ENCODE results near the gene SNX21.
"Not testable (repeated sequence)": the region's sequence is repeated elsewhere in the genome, so short reads cannot be mapped to it uniquely, and the experiment has no call there.

SNX21 gene

DNA sequence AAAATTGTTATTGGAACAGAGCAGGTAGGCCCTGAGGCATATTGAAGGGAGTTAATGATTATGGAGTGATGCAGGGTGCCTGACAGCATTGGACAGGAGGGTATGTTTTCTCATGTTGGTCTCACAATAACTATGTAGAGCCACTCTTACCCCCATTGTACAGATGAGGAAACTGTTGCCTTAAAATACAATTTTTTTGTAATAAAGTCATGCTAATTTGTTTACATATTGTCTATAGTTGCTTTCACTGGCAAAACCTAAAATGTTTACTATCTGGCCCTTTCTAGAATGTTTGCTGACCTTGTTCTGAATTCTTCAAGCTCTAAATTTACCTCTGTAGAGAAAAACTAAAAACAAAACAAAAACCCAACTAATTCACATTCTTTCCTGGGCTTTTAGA lies 17.9 kb downstream of the SNX21 start:
- DNase-seq, result no peak

DNA sequence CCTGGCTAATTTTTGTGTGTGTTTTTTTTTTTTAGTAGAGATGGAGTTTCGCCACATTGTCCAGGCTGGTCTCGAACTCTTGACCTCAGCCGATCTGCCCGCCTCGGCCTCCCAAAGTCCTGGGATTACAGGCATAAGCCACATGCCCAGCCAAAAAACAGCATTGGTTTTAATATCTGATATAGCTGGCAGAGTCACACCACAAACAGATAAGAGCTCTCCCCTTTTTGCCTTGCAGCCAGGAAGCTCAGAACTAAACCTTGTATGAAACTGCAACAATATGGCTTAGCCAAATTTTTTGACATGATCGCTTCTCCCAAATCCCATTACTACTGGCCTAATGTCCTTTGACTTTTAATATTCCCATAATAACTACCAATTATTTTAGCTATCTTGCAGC lies 18.7 kb downstream of the SNX21 start:
- DNase-seq, result no peak

GRCh38 chr20:45853484-45853883 lies 19.9 kb downstream of the SNX21 start:
- no peak for DNase-seq

DNA sequence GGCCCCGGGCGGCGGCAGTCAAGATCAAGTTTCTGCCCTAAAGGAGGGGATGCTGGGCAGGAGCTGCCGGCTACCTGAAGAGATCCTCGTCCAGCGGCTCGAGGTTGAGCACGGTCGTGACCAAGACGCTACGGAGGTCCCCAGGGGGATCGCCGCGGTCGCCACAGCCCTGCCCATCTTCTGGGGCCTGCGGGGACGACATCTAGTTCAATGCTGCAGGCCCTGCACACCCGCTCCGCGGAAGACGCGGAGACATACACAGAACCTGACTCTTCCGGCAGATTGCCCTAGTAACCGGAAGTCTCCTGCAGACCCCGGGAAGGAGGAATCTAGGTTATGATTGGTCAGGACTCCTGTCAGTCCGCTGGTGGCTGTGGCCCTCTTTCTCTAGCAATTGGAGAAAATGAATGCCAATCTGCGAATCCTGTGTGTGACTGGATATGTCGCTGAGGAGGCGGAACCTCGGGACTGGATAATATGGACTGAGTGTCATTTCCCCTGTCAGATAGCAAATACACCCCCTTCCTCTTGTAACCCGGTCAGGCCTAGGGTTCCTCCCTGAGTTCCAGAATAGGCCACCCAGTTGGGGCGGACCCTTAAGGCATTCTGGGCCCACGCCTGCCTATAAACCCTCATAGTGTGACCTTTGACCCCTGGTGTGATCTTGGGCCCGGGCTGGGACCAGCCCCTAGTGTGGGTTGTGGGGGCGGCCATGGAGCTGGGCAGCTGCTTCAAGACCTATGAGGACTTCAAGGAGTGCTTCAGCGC lies 23.7 kb downstream of the SNX21 start, which contains the start of the genes ACOT8 and ZSWIM3:
ACOT8 (minus strand) TSS at position 279 of the 768 bp plus-strand sequence; CDS start at position 202, 77 bp downstream.
ZSWIM3 (plus strand) TSS at position 501 of the 768 bp plus-strand sequence; CDS start at position 713, 212 bp downstream.
- peak; percentile 94 for DNase-seq

DNA sequence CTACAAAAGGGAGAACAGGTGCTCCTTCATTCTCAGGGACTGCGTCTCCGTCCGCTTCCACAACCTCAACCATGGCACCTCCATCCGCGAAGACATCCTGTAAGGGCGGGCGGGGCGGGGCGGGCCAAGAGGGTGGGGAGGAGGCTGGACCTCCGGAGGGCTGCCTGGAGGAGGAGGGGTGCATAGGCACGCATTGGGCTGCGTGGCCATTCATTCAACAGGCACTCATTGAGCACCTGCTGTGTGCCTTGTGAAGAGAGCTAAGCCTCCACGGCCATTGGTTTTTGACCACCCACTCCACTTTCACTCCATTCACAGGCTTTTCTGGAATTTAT lies 24.2 kb downstream of the SNX21 start:
- DNase-seq, result no peak

DNA sequence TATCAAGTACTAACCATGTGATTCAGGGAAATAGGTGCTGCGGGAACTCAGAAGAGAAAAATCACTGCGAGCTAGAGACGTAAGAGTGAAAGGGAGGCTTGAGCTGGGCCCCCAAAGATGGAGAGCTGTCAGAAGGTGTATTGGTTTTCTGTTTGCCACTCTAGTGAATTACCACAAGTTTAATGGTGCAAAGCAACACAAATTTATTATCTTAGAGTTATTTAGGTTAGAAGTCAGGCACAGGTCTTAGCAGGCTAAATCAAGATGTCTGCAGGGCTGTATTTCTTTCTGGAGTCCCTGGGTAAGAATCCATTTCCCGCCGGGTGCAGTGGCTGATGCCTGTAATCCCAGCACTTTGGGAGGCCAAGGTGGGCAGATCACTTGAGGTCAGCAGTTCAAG lies 26.3 kb downstream of the SNX21 start:
- DNase-seq, result no peak

GRCh38 chr20:45860560-45861220 lies 27.1 kb downstream of the SNX21 start:
- DNase-seq, result no peak

- no peak for DNase-seq
Observed at GRCh38 chr20:45861221-45862075, 27.8 kb downstream of the SNX21 start.

DNA sequence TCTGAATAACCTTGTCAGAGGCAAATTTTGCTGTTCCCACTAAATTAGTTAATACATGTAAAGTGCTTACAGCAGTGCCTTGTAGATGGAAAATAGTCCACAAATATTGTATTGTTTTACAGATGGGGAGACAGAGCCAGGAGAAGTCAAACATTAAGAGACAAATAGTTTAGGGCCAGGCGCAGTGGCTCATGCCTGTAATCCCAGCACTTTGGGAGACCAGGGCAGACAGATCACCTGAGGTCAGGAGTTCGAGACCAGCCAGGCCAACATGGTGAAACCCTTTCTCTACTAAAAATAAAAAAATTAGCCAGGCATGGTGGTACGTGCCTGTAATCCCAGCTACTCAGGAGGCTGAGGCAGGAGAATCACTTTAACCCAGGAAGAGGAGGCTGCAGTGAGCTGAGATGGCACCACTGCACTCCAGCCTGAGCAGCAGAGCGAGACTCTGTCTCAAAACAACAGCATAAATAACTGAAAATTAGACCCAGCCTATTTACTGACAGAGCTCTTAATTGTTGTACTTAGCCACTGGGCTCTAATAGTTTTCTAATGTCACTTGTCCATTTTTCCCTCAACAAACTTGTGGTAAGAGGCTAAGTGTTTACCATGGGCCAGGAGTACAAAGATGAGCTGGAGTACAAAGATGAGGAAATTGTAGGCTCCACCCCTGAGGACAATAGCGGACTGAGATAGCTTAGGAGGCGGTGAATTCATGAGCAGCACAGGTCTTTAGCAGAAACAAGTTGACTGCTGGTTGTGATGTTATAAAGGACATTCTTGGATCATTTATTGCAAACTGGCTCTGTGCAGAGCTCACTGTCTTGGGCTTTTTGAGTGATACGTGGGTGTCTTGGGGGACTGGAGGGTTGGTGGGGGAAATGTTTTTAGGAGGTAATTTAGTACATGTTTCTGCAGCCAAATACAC lies 30.2 kb downstream of the SNX21 start:
- DNase-seq, result no peak

DNA sequence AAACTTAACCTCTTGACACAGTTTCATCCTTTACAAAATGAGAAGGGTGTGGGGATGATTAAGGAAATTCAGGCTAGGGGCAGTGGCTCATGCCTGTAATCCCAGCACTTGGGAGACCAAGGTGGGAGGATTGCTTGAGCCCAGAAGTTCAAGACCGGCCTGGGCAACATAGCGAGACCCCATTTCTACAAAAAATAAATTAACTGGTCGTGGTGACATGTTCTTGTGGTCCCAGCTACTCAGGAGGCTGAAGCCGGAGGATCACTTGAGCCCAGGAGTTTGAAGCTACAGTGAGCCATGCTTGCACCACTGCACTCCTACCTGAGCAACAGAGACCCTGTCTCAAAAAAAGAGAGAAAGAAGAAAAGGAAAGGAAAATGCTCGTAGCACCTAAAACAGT lies 32.9 kb downstream of the SNX21 start:
- no peak for DNase-seq

GRCh38 chr20:45867136-45867818 lies 33.7 kb downstream of the SNX21 start:
- no peak for DNase-seq

- no peak for DNase-seq
Observed at GRCh38 chr20:45867819-45868176, 34.2 kb downstream of the SNX21 start.

DNA sequence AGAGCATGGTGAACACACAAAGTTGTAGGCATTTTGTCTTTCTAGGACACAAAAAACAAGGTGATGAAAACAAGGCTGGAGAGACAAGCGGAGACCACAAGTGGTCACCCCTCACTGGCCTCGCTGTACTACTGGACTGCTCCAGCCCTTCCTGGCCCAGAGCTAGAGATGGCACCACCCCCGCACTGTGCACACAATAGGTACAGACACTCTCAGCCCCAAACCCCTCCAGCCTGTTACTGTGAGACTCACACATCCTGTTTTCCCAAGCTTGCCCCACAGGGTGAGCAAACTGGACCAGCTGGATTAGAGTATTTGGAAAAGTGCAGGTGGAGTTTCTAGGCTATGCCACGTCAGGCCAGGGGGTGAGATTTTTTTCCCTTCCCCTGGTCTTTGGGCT lies 39.0 kb downstream of the SNX21 start:
- DNase-seq, result no peak

GRCh38 chr20:45873409-45874103 lies 40.0 kb downstream of the SNX21 start:
- no peak for DNase-seq

GRCh38 chr20:45874104-45874481 lies 40.5 kb downstream of the SNX21 start:
- not testable (repeated sequence) for DNase-seq

DNA sequence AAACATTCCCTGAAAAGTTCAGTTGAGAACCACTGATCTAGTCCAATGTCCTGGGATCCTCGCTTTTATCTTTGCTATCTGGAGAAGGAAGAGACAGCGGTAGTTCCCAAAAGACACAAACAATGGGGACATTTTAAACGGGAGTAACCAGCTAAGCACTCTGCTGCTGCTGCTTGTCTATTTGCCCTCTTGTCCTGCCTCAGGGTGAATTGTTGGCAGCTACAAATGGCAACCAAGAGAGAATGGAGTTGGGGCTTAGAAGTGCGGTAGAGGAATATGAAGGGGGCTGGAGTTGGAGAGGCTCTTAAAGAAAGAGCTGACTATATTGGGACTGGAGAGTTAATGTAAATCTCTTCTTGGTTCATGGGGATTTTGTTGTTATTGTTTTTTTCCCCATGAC lies 41.0 kb downstream of the SNX21 start:
- DNase-seq, result no peak

- DNase-seq, result no peak
Observed at GRCh38 chr20:45878076-45878761, 44.6 kb downstream of the SNX21 start.

DNA sequence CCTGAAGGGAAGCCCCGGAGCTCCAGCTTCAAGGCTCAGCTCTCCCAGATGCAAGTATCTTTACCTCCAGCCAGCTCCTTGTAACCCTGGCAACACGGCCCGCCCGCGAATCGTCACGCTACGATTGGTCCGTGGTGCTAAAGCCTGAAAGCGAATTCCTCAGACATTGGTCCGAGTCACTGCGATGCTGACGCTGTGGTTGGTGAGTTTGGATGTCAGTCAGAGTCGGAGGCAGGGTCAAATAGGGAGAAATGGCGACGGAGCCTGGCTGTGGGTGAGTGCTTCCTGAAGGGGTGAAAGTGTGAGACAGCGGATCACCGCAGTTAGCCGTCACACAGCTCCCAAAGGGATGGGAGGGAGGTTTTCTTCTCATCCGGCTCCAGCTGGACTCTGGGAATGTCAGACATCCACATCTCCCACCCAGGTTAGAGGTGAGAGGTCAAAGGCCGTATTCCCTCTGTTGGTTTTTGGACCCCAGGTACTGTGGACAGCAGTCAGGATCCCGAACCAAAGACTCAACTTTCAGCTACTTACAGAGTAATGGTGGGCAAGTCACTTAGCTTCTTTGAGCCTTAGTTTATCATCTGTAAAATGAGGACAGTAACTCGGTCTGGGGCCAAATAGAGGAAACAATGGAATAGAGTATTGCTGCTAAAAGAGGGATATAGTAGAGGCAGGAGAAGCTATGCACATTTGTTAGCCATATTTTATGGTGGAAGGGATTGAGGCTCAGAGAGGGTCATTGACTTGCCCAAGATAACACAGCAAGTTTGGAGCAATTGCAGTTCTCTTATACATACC lies 47.6 kb downstream of the SNX21 start, which contains the start of gene ZSWIM1:
ZSWIM1 (plus strand) TSS at position 240 of the 801 bp plus-strand sequence. CDS start 1,366 bp downstream, outside the sequence.
- peak; percentile 100 for DNase-seq

- no peak for DNase-seq
Observed at GRCh38 chr20:45882469-45883099, 49.0 kb downstream of the SNX21 start.
